Neuronal stem cell (in vitro differentiated cells): ENCODE measurements around the gene IGF1R.

ENCODE experiments used
- DNase-seq: peaks from one replicate; pipeline ENCODE4 v3.0.0-alpha.2; 2013; ENCODE audit warnings: low spot score
- H2AFZ ChIP-seq: one replicate; pipeline ENCODE4 v1.6.1; 2013; ENCODE audit warnings: mild to moderate bottlenecking, low read length, inconsistent platforms
- H2AK5ac ChIP-seq: 2 replicates; pipeline ENCODE4 v1.6.1; 2013; ENCODE audit warnings: low read depth, mild to moderate bottlenecking, inconsistent platforms, low read length, moderate library complexity, mixed read lengths
- H2BK120ac ChIP-seq: 2 replicates; pipeline ENCODE4 v1.6.1; 2013; ENCODE audit warnings: low read depth, mild to moderate bottlenecking, inconsistent platforms, low read length, moderate library complexity, mixed read lengths
- H2BK12ac ChIP-seq: one replicate; pipeline ENCODE4 v1.6.1; 2013; ENCODE audit warnings: low read length, inconsistent platforms
- H2BK15ac ChIP-seq: 2 replicates; pipeline ENCODE4 v1.6.1; 2013; ENCODE audit warnings: mild to moderate bottlenecking, low read length, inconsistent platforms, mixed read lengths
- H2BK5ac ChIP-seq: one replicate; pipeline ENCODE4 v1.6.1; 2013; ENCODE audit warnings: inconsistent platforms, mild to moderate bottlenecking, low read length, moderate library complexity
- H3K14ac ChIP-seq: one replicate; pipeline ENCODE4 v1.6.1; 2013; ENCODE audit warnings: low read length, inconsistent platforms
- H3K18ac ChIP-seq: 2 replicates; pipeline ENCODE4 v1.6.1; 2013; ENCODE audit warnings: low read length, inconsistent platforms
- H3K23ac ChIP-seq: 2 replicates; pipeline ENCODE4 v1.6.1; 2013; ENCODE audit warnings: low read depth, mild to moderate bottlenecking, mixed read lengths, low read length, inconsistent platforms; ENCODE audit not compliant: poor library complexity
- H3K27ac ChIP-seq: replicated peaks from 3 replicates; pipeline ENCODE4 v1.5.1; 2013; ENCODE audit warnings: low read length, inconsistent platforms
- H3K27me3 ChIP-seq, 3 experiments: 2 replicates each; pipeline ENCODE4 v1.6.1; 2013; ENCODE audit warnings: low read length in 3 of 3, mild to moderate bottlenecking in 2 of 3, inconsistent platforms in 1 of 3, low read depth in 1 of 3, mixed read lengths in 1 of 3, moderate library complexity in 1 of 3; ENCODE audit not compliant: control insufficient read depth in 3 of 3, insufficient read depth in 3 of 3
- H3K36me3 ChIP-seq, 2 donors: replicated peaks in 1 of 2; 2 replicates each; pipeline ENCODE4 v1.6.1; 2013; ENCODE audit warnings: low read length in 2 of 2; ENCODE audit not compliant: control insufficient read depth in 2 of 2, insufficient read depth in 2 of 2
- H3K4ac ChIP-seq: 2 replicates; pipeline ENCODE4 v1.6.1; 2013; ENCODE audit warnings: inconsistent platforms, mild to moderate bottlenecking, low read length, moderate library complexity
- H3K4me1 ChIP-seq, 2 donors: 1 replicate in 1 of 2; 2 replicates in 1 of 2; pipeline ENCODE4 v1.6.1; 2013; ENCODE audit warnings: low read length in 2 of 2, low read depth in 1 of 2; ENCODE audit not compliant: control insufficient read depth in 2 of 2, insufficient read depth in 1 of 2
- H3K4me2 ChIP-seq: one replicate; pipeline ENCODE4 v1.6.1; 2013; ENCODE audit warnings: mild to moderate bottlenecking, low read length, inconsistent platforms; ENCODE audit not compliant: insufficient read depth, poor library complexity, severe bottlenecking
- H3K4me3 ChIP-seq, 2 donors: 2 replicates each; pipeline ENCODE4 v1.5.1; 2013; ENCODE audit warnings: low read length in 2 of 2, mild to moderate bottlenecking in 2 of 2, inconsistent platforms in 1 of 2, moderate library complexity in 1 of 2
- H3K79me1 ChIP-seq: one replicate; pipeline ENCODE4 v1.6.1; 2013; ENCODE audit warnings: low read depth, mild to moderate bottlenecking, inconsistent platforms, low read length, moderate library complexity
- H3K9ac ChIP-seq: one replicate; pipeline ENCODE4 v1.6.1; 2013; ENCODE audit warnings: mild to moderate bottlenecking, low read depth, low read length, inconsistent platforms; ENCODE audit not compliant: poor library complexity
- H3K9me3 ChIP-seq, 2 donors: replicated peaks in 1 of 2; 2 replicates each; pipeline versions ENCODE3 to v1.6.1; 2013; ENCODE audit warnings: low read length in 2 of 2, mild to moderate bottlenecking in 2 of 2, inconsistent platforms in 1 of 2, low read depth in 1 of 2, mixed read lengths in 1 of 2, moderate library complexity in 1 of 2; ENCODE audit not compliant: control insufficient read depth in 2 of 2, insufficient read depth in 1 of 2
- H4K8ac ChIP-seq: one replicate; pipeline ENCODE4 v1.6.1; 2013; ENCODE audit warnings: low read depth, mild to moderate bottlenecking, inconsistent platforms, low read length, moderate library complexity
- H4K91ac ChIP-seq: one replicate; pipeline ENCODE4 v1.6.1; 2013; ENCODE audit warnings: low read length, low read depth, mild to moderate bottlenecking, inconsistent platforms; ENCODE audit not compliant: poor library complexity
- whole genome bisulfite sequencing, 2 donors: extraction: QIAGEN DNeasy Blood & Tissue Kit; methylation state at CpG; one replicate each; pipeline ENCODE4 v1.1.7; 2013; ENCODE audit warnings: missing lambda C conversion rate in 2 of 2, mixed read lengths in 1 of 2; ENCODE audit not compliant: insufficient read length in 2 of 2, insufficient replicate concordance in 1 of 2; ENCODE audit errors: extremely low coverage in 2 of 2; 5-methylcytosine and 5-hydroxymethylcytosine counted together

The IGF1R gene

GRCh38 chr15:98609144-98609852, 39.0 kb upstream of the IGF1R start:
- no peak for DNase-seq
- H3K4me3 ChIP-seq: no peak overlapping the region
- H3K36me3 ChIP-seq: no peaks in the 10 kb centered on the region
- H4K91ac ChIP-seq: peak overlapping the region; percentile 96
- no CpG with 5 or more reads among the region's 9 CpGs for WGBS, 2 donors
- H3K14ac ChIP-seq: peak overlapping the region; percentile 100
- H3K27me3 ChIP-seq: no peaks in the 10 kb centered on the region
- peak overlapping the region; percentile 67 for H3K23ac ChIP-seq
- H3K9ac ChIP-seq: peak overlapping the region; percentile 16
- H3K9me3 ChIP-seq: peaks cover 0 to under 1% of the 10 kb centered on the region in 2 donors
- peak overlapping the region; percentile 91 for H2BK15ac ChIP-seq
- no peak overlapping the region for H2BK5ac ChIP-seq
- H3K79me1 ChIP-seq: no peaks in the 10 kb centered on the region
- no peak overlapping the region for H2AFZ ChIP-seq
- H3K27ac ChIP-seq: no peak overlapping the region
- no peak overlapping the region for H2BK120ac ChIP-seq
- H4K8ac ChIP-seq: no peak overlapping the region
- peak overlapping the region; percentile 3 for H3K4ac ChIP-seq
- H3K4me1 ChIP-seq: peaks cover 0 to 9% of the 10 kb centered on the region in 2 donors
- no peak overlapping the region for H3K4me2 ChIP-seq
- H2BK12ac ChIP-seq: peak overlapping the region; percentile 31
- peak overlapping the region; percentile 81 for H3K18ac ChIP-seq
- H2AK5ac ChIP-seq: peak overlapping the region; percentile 59

GRCh38 chr15:98610991-98611390, 37.3 kb upstream of the IGF1R start:
- H3K36me3 ChIP-seq: no peaks in the 10 kb centered on the region
- no peak overlapping the region for H3K14ac ChIP-seq
- no peak overlapping the region for H3K27ac ChIP-seq
- no peak for DNase-seq
- H2AFZ ChIP-seq: no peak overlapping the region
- no peak overlapping the region for H3K4me3 ChIP-seq
- H2BK5ac ChIP-seq: no peak overlapping the region
- H4K8ac ChIP-seq: no peak overlapping the region
- no peaks in the 10 kb centered on the region for H3K27me3 ChIP-seq
- no peak overlapping the region for H3K23ac ChIP-seq
- WGBS, 2 donors: no CpG with 5 or more reads among the region's 4 CpGs
- no peak overlapping the region for H3K4ac ChIP-seq
- H4K91ac ChIP-seq: no peak overlapping the region
- no peak overlapping the region for H2BK12ac ChIP-seq
- H3K4me1 ChIP-seq: peaks cover 0 to 9% of the 10 kb centered on the region in 2 donors
- H2AK5ac ChIP-seq: no peak overlapping the region
- no peak overlapping the region for H3K9ac ChIP-seq
- no peak overlapping the region for H2BK120ac ChIP-seq
- H3K18ac ChIP-seq: no peak overlapping the region
- no peaks in the 10 kb centered on the region for H3K9me3 ChIP-seq
- H2BK15ac ChIP-seq: no peak overlapping the region
- no peak overlapping the region for H3K4me2 ChIP-seq
- no peaks in the 10 kb centered on the region for H3K79me1 ChIP-seq

- Histone ChIP-seq H3K23ac (no peak overlapping the region), H3K27me3 (no peaks in the 10 kb centered on the region)
- no peak for DNase-seq
These were observed 36.5 kb upstream of the IGF1R start for GRCh38 chr15:98611808-98612207.

GRCh38 chr15:98612490-98613110, 35.7 kb upstream of the IGF1R start:
- WGBS, 2 donors: no CpG with 5 or more reads among the region's 6 CpGs
- Histone ChIP-seq H3K4me1 (peaks cover 1 to 9% of the 10 kb centered on the region in 2 donors), H3K18ac (no peak overlapping the region), H3K9ac (no peak overlapping the region), H3K14ac (no peak overlapping the region), H3K4me3 (no peak overlapping the region), H3K4me2 (no peak overlapping the region), H3K9me3 (no peaks in the 10 kb centered on the region), H2BK15ac (no peak overlapping the region), H3K27ac (no peak overlapping the region), H3K36me3 (no peaks in the 10 kb centered on the region), H2BK120ac (no peak overlapping the region), H2BK5ac (no peak overlapping the region), H4K8ac (no peak overlapping the region), H3K4ac (no peak overlapping the region), H2BK12ac (no peak overlapping the region), H3K27me3 (no peaks in the 10 kb centered on the region), H3K79me1 (no peaks in the 10 kb centered on the region), H4K91ac (no peak overlapping the region), H2AFZ (no peak overlapping the region), H3K23ac (no peak overlapping the region), H2AK5ac (no peak overlapping the region)
- no peak for DNase-seq

More at GRCh38 chr15:98611808-98612207, 36.5 kb upstream of the IGF1R start:
- H2AK5ac ChIP-seq: no peak overlapping the region
- H2BK12ac ChIP-seq: no peak overlapping the region
- no peak overlapping the region for H2BK5ac ChIP-seq
- no peak overlapping the region for H2BK120ac ChIP-seq
- no CpG with 5 or more reads among the region's 2 CpGs for WGBS, 2 donors
- no peak overlapping the region for H4K91ac ChIP-seq
- H4K8ac ChIP-seq: no peak overlapping the region
- no peak overlapping the region for H3K4ac ChIP-seq
- peaks cover 0 to 9% of the 10 kb centered on the region in 2 donors for H3K4me1 ChIP-seq
- no peak overlapping the region for H3K27ac ChIP-seq
- H2BK15ac ChIP-seq: no peak overlapping the region
- no peaks in the 10 kb centered on the region for H3K79me1 ChIP-seq
- no peaks in the 10 kb centered on the region for H3K36me3 ChIP-seq
- H3K9me3 ChIP-seq: no peaks in the 10 kb centered on the region
- no peak overlapping the region for H2AFZ ChIP-seq
- H3K4me3 ChIP-seq: no peak overlapping the region
- H3K14ac ChIP-seq: no peak overlapping the region
- H3K18ac ChIP-seq: no peak overlapping the region
- no peak overlapping the region for H3K9ac ChIP-seq
- no peak overlapping the region for H3K4me2 ChIP-seq
